ENCODE data around the gene CKAP2L.

- TF ChIP-seq CTCF (IDR thresholded peaks at IDR 0.05) (no peak), POLR2A (IDR thresholded peaks at IDR 0.05) (no peak)
Measured at GRCh38 chr2:112728029-112728362, 36.4 kb downstream of the CKAP2L start.
